ENCODE data around the gene EYS. TPM values are rescaled to one million over a fixed set of nuclear protein-coding genes. Genes with fewer than 3 reads are reported as not detected.
A peak's percentile ranks its signal among the peaks of the same experiment; 100 is the strongest.

EYS gene
- total and polyA plus RNA-seq, 2 of the 13 experiments (the other 11 are each of a cell fraction or from before 2014, with no cell fraction given), result 0.04 to 0.07 TPM

- TF ChIP-seq, protein P1, sequence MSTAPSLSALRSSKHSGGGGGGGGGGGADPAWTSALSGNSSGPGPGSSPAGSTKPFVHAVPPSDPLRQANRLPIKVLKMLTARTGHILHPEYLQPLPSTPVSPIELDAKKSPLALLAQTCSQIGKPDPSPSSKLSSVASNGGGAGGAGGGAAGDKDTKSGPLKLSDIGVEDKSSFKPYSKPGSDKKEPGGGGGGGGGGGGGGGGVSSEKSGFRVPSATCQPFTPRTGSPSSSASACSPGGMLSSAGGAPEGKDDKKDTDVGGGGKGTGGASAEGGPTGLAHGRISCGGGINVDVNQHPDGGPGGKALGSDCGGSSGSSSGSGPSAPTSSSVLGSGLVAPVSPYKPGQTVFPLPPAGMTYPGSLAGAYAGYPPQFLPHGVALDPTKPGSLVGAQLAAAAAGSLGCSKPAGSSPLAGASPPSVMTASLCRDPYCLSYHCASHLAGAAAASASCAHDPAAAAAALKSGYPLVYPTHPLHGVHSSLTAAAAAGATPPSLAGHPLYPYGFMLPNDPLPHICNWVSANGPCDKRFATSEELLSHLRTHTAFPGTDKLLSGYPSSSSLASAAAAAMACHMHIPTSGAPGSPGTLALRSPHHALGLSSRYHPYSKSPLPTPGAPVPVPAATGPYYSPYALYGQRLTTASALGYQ (CRISPR knock-in tag; IDR thresholded peaks at IDR 0.05), result peak; percentile 96
- TF ChIP-seq ARNT2 (CRISPR knock-in tag; IDR thresholded peaks at IDR 0.05; ENCODE audit: low read depth) (peak; percentile 42; the same call in 1 of the 2 replicates), HMG20A (CRISPR knock-in tag; IDR thresholded peaks at IDR 0.05; ENCODE audit: borderline replicate concordance) (peak; percentile 91), ZNF879 (CRISPR knock-in tag; IDR thresholded peaks at IDR 0.05) (no peak), RCOR2 (CRISPR knock-in tag; IDR thresholded peaks at IDR 0.05) (peak; percentile 87; the same call in 1 of the 2 replicates), ZNF607 (CRISPR knock-in tag; IDR thresholded peaks at IDR 0.05; ENCODE audit: borderline replicate concordance) (peak; percentile 40; the same call in 1 of the 2 replicates), GABPA (IDR thresholded peaks at IDR 0.05; ENCODE audit: low read depth, low read length) (no peak), GABPA (CRISPR knock-in tag; IDR thresholded peaks at IDR 0.05; ENCODE audit: low read depth) (0 out of 2 replicates have a peak, but pooled peaks have one; percentile 23), SMAD3 (CRISPR knock-in tag; IDR thresholded peaks at IDR 0.05) (peak; percentile 54; the same call in 1 of the 2 replicates), TEAD3 (CRISPR knock-in tag; optimal IDR thresholded peaks at IDR 0.05; ENCODE audit: borderline replicate concordance) (peak; percentile 80), EEA1 (CRISPR knock-in tag; IDR thresholded peaks at IDR 0.05; ENCODE audit: borderline replicate concordance) (no peak), EHMT2 (IDR thresholded peaks at IDR 0.05; ENCODE audit: borderline replicate concordance, low read depth, low read length) (peak; percentile 59; the same call in 1 of the 2 replicates), CEBPB (IDR thresholded peaks at IDR 0.05; ENCODE audit: borderline replicate concordance, low read depth, low read length) (no peak), SOX6 (IDR thresholded peaks at IDR 0.05) (no peak), SOX6 (CRISPR knock-in tag; IDR thresholded peaks at IDR 0.05) (peak; percentile 99), DPF2 (CRISPR knock-in tag; IDR thresholded peaks at IDR 0.05; ENCODE audit: borderline replicate concordance, low read depth) (peak; percentile 84), PATZ1 (CRISPR knock-in tag; IDR thresholded peaks at IDR 0.05) (peak; percentile 84), EP300 (IDR thresholded peaks at IDR 0.05; ENCODE audit: low read depth in 2 of 2, low read length in 2 of 2) (peak in 1 of 2 experiments; percentile 86; a peak in 2 of 4 replicates), EP300 (CRISPR knock-in tag; IDR thresholded peaks at IDR 0.05; ENCODE audit: borderline replicate concordance) (peak; percentile 89), CHD4 (IDR thresholded peaks at IDR 0.05; ENCODE audit: borderline replicate concordance, low read length) (peak; percentile 20; the same call in 1 of the 2 replicates)
Observed at GRCh38 chr6:64301307-64302236, 1405.5 kb downstream of the EYS start (continued).

Measured in HepG2 (cell line).